GM12872 (cell line): ENCODE data around the gene ITPK1.
A peak's percentile ranks its signal among the peaks of the same experiment; 100 is the strongest.

Experiments
- TF ChIP-seq, protein P1 (sequence below): IDR thresholded peaks from 3 replicates; pipeline ENCODE4 v1.5.1; 2011; ENCODE audit warnings: low read depth, mild to moderate bottlenecking, low read length, moderate library complexity; ENCODE audit not compliant: insufficient read depth

ITPK1 gene

DNA sequence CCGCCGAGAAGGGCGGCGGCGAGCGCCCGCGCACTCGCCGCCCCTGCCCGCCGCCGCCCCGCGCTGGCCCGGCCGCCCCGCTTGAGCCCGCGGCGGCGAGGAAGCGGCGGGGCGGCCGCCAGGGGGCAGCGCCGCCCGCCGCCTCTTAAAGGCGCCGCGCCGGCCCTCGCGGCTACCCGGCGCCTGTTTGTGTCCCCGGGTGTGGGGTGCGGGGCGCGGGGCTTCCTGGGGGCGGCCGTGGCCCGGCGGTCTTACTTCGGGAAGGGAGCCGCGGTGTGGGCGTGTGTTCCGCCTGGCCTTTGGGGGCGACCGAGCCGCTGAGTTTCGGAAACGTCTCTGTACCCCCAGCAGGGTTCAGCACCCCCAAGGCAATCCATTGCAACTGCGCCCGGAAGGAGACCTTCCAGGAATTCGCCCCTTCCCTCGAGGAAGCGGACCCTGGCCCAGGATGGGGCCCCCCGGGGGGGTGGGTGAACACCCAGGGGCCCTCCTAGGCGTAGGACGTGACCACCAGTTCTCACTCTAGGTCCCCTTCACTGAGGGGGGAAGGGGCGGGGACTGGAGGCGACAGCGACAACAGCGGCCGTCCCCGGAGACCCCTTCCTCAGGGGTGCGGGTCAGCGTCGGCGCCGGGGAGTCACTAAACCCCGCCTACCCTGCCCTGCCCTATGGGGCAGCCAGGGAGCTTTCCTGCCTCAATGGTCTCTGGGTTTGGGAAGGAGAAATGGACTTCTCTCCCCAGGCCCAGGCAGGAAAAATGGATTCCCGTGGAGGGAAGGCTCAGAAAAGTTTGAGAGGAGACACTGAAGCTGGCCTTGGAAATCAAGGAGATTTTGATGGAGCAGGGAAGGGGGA lies at the start of gene ITPK1:
Gene ITPK1 (minus strand): TSS at position 105 of the 855 bp plus-strand sequence. CDS start 762 bp downstream, outside the sequence.
- TF ChIP-seq, protein P1, sequence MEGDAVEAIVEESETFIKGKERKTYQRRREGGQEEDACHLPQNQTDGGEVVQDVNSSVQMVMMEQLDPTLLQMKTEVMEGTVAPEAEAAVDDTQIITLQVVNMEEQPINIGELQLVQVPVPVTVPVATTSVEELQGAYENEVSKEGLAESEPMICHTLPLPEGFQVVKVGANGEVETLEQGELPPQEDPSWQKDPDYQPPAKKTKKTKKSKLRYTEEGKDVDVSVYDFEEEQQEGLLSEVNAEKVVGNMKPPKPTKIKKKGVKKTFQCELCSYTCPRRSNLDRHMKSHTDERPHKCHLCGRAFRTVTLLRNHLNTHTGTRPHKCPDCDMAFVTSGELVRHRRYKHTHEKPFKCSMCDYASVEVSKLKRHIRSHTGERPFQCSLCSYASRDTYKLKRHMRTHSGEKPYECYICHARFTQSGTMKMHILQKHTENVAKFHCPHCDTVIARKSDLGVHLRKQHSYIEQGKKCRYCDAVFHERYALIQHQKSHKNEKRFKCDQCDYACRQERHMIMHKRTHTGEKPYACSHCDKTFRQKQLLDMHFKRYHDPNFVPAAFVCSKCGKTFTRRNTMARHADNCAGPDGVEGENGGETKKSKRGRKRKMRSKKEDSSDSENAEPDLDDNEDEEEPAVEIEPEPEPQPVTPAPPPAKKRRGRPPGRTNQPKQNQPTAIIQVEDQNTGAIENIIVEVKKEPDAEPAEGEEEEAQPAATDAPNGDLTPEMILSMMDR, result peak; percentile 34; the same call in 1 of the 3 replicates

DNA sequence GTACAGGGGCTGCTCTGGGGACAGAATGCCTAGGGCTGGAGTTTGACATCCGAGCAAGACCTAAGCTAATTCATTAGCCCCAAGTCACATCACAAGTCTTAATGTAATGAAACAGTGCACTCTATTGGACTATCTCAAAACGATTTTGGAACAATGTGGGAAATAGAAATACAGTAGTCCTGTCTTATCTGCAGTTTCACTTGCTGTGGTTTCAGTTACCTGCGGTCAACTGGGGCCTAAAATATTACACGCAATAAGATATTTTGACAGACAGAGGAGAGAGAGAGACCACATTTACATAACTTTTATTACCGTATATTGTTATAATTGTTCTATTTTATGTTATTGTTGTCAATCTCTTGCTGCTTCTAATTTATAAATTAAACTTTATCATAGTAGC lies 47.8 kb upstream of the ITPK1 start:
- TF ChIP-seq, protein P1, result peak; percentile 33; the same call in 1 of the 3 replicates

DNA sequence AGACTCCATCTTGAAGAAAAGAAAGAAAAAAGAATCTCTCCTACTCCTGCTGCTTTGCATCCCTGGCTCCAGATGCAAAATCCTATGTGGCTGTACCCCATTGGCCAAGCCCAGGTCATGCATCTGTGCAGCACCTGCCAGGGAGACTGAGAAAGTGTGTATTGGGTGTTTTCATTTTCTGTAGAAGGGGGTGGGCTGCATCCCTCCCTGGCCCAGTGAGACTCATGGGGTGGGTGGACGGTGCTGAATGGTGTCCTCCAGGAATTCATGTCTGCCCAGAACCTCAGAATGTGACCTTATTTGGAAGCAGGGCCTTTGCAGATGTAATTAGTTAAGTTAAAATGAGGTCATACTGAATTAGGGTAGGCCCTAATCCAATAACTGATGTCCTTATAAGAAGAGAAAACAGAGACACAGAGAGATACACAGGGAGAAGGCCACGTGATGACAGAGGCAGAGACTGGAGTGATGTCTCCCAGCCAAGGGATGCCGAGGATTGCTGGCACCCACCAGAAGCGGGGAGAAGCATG lies 45.8 kb upstream of the ITPK1 start:
- TF ChIP-seq, protein P1, result no peak

DNA sequence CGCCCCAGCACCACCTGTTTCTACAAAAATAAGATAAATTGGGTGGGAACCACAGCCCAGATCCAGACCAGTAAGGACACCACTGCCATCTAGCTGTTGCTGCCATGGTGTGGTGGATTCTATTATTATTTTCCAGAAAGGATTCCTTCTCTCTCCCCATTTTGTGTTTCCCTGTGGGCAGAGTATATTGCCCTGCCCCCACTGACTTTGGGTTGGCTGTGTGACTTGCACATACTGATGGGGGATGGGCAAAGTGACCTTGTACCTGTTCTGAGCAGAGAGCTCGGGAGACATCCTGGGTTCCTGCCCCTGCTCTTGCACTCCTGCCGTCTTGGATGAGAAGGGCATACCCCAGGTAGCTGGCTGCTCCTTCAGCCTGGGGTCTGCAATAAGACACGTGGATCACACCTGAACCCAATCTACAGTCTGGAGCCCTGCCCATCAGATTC lies 44.7 kb upstream of the ITPK1 start:
- TF ChIP-seq, protein P1, result peak; percentile 52; the same call in 2 of the 3 replicates

DNA sequence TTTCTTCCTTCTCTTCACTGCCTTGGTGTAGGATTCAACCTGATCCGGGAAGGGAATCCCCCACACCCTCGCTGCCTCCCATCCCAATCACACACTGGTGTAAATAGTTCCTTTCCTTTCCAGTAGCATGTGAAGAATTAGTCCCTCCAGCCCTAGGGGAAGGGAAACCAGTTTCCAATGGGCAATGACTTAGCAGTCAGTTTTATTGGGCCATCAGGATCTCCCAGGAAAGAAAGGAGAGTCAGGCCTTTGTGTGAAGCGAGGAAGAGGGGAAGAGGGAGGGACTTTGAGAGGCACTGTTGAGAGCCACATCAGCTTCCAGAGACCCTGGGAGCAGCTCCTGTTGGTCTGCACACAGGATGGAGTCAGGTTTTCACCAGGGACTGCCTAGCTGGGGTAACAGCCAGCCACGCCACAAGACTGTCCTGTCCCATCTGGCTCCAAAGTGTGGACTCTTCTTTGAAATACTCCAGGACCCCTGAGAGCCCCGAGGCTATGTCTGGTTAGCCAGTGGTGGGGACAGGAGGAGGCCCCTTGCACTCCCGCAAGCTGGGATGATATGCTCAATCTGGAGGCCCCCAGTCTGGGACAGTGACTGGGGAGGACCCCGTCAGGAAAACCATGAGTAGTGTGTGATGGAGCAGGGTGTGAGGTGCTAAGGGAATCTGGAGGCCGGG lies 41.1 kb upstream of the ITPK1 start:
- TF ChIP-seq, protein P1, result no peak

DNA sequence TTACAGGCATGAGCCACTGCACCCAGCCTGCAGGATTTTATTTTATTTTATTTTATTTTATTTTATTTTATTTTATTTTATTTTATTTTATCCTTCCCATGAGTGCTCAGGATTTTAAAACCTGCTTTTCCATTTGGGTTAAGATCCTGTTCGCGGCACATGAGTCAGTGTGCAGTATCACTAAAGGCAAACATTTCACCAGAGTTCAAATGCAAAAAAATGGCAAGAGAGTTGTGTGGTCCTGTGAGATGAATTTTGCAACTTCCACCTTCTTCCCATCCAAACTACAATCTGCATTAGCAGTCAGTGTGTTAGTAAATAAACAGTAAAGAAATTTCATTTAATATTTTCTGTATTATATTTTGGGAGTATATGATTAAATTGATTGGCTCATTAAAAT lies 39.9 kb upstream of the ITPK1 start:
- TF ChIP-seq, protein P1, result no peak

DNA sequence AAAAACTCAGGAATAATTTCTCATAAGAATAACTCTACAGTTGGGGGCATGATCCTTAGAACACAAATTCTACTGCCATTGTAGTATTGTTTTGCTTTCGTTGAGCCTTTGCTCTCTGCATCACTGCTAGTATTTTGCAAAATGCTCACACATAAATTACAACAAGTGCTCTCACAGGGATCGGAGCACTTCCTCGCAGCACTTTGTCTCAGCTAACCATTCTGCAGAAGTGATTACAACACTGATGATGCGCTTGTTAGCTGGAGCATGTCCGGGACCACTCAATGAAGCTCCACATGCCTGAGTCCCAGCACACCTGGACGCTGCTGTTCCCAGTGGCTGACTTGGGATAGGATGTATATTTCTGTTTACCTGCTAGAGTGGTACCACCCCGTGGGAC lies 37.4 kb upstream of the ITPK1 start:
- TF ChIP-seq, protein P1, result no peak
